ENCODE results near the gene CDHR4.
"Not testable (repeated sequence)": the region's sequence is repeated elsewhere in the genome, so short reads cannot be mapped to it uniquely, and the experiment has no call there.

Gene CDHR4

GRCh38 chr3:49803465-49804140 lies 3.9 kb upstream of the CDHR4 start:
- DNase-seq = peak; percentile 84

- peak; percentile 97 for DNase-seq
Observed at GRCh38 chr3:49802719-49803464, 3.2 kb upstream of the CDHR4 start, which contains the start of gene INKA1. Gene INKA1 (plus strand): TSS chr3:49803261. CDS start chr3:49803393, 132 bp downstream.

GRCh38 chr3:49801160-49801559 lies 1.5 kb upstream of the CDHR4 start:
- DNase-seq = no peak

- DNase-seq = no peak
Observed at GRCh38 chr3:49799105-49799504, 568 bp downstream of the CDHR4 start.

GRCh38 chr3:49794926-49795905 lies 4.5 kb downstream of the CDHR4 start:
- DNase-seq = no peak

- DNase-seq = no peak
Observed at GRCh38 chr3:49794431-49794830, 5.2 kb downstream of the CDHR4 start.

GRCh38 chr3:49793486-49794085 lies 6.1 kb downstream of the CDHR4 start:
- DNase-seq = no peak

- no peak for DNase-seq
Observed at GRCh38 chr3:49792371-49793150, 7.1 kb downstream of the CDHR4 start.

- DNase-seq = no peak
Observed at GRCh38 chr3:49791571-49791970, 8.1 kb downstream of the CDHR4 start.

GRCh38 chr3:49790626-49791411 lies 8.9 kb downstream of the CDHR4 start:
- no peak for DNase-seq

GRCh38 chr3:49788056-49788455 lies 11.6 kb downstream of the CDHR4 start:
- no peak for DNase-seq

- no peak for DNase-seq
Observed at GRCh38 chr3:49787536-49787935, 12.1 kb downstream of the CDHR4 start.

- DNase-seq = no peak
Observed at GRCh38 chr3:49787182-49787464, 12.6 kb downstream of the CDHR4 start.

GRCh38 chr3:49786357-49787181 lies 13.1 kb downstream of the CDHR4 start, which contains the start of gene IP6K1:
Gene IP6K1 (minus strand): TSS chr3:49786542. CDS start chr3:49748040, 38,502 bp downstream.
- DNase-seq = peak; percentile 100

- peak; percentile 65 for DNase-seq
Observed at GRCh38 chr3:49785565-49786356, 13.9 kb downstream of the CDHR4 start.

GRCh38 chr3:49782277-49782676 lies 17.4 kb downstream of the CDHR4 start:
- DNase-seq = not testable (repeated sequence)

GRCh38 chr3:49781415-49782199 lies 18.1 kb downstream of the CDHR4 start:
- DNase-seq = no peak

GRCh38 chr3:49780975-49781365 lies 18.7 kb downstream of the CDHR4 start:
- not testable (repeated sequence) for DNase-seq
